Measurements from ENCODE around the gene CHSY1.

- TF ChIP-seq ZNF384 (IDR thresholded peaks at IDR 0.05): no peak
- no peak for TF ChIP-seq SP1 (IDR thresholded peaks at IDR 0.05)
- no peak for TF ChIP-seq SUZ12 (IDR thresholded peaks at IDR 0.05)
- no peak for TF ChIP-seq FOXM1 (IDR thresholded peaks at IDR 0.05; ENCODE audit: borderline replicate concordance)
- no peak for TF ChIP-seq L3MBTL2 (conservative IDR thresholded peaks at IDR 0.05)
- TF ChIP-seq HDGF (IDR thresholded peaks at IDR 0.05; ENCODE audit: borderline replicate concordance): no peak
- no peak for TF ChIP-seq FOXA1 (IDR thresholded peaks at IDR 0.05)
- no peak for TF ChIP-seq ARNT (IDR thresholded peaks at IDR 0.05)
These were observed 40.0 kb downstream of the CHSY1 start for GRCh38 chr15:101211897-101212296.

Measured in HEK293T (cell line).